Measurements from ENCODE around the gene FCGR1A.
"Not testable (repeated sequence)": the region's sequence is repeated elsewhere in the genome, so short reads cannot be mapped to it uniquely, and the experiment has no call there.

FCGR1A gene

GRCh38 chr1:149778313-149778712 is 4.2 kb upstream of the FCGR1A start:
- not testable (repeated sequence) for ATAC-seq

- peak; percentile 38 to 51 for ATAC-seq
These were observed 995 bp upstream of the FCGR1A start for GRCh38 chr1:149781413-149781984.

DNA sequence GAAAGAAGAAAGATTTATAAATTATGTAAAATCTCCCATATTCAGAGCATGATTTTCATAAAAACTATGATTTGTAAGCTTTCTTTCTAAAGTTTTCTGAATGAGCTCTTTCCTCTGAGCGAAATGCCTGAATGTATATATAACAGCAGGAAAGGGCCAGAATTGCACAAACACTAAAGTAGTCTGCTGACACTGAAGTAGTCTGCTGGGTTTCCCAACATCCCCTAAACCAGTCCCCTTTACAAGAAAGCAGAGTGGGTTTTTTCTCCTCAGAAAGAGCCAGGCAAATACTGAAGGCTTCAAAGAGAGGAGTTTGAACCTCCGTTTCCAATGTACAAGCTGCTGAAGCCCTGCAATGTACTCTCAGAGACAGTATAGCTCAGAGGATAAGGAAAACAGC is 795 bp downstream of the FCGR1A start:
- ATAC-seq = not testable (repeated sequence)

DNA sequence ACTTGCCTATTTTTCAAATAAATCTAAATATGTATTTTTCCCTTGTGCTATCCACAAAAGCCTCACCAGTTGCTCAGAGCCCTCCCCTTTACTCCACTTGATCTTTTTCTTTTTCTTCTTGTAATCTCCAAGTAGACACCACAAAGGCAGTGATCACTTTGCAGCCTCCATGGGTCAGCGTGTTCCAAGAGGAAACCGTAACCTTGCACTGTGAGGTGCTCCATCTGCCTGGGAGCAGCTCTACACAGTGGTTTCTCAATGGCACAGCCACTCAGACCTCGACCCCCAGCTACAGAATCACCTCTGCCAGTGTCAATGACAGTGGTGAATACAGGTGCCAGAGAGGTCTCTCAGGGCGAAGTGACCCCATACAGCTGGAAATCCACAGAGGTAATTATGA is 1.4 kb downstream of the FCGR1A start:
- not testable (repeated sequence) for ATAC-seq

- ATAC-seq = peak; percentile 47 to 65
These were observed 5.4 kb downstream of the FCGR1A start for GRCh38 chr1:149787688-149788451.

GRCh38 chr1:149792502-149792901 is 10.0 kb downstream of the FCGR1A start:
- peak; percentile 78 for ATAC-seq

- peak; percentile 94 to 98 for ATAC-seq
These were observed 10.5 kb downstream of the FCGR1A start for GRCh38 chr1:149792912-149793515.

- ATAC-seq = not testable (repeated sequence)
These were observed 11.4 kb downstream of the FCGR1A start for GRCh38 chr1:149793885-149794284.

DNA sequence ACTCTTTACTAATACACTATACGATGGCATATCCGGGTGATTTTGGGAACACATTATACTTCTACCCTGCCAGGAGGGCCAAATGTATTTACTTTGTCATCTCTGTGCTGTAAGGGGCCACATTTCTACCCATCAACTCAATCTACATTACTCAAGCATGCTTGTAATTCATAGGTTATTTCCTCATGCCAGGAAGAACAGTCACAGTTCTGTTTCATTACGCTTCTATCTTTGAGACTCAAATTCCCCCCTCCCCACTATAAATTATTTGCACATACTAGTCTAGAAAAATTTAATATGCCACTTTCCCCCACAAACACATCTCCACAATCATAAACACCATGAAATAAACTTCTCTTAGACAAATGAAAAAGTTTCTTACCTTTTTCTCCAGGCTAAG is 19.1 kb downstream of the FCGR1A start:
- ATAC-seq = not testable (repeated sequence)

GRCh38 chr1:149804417-149805080 is 22.1 kb downstream of the FCGR1A start:
- not testable (repeated sequence) for ATAC-seq

DNA sequence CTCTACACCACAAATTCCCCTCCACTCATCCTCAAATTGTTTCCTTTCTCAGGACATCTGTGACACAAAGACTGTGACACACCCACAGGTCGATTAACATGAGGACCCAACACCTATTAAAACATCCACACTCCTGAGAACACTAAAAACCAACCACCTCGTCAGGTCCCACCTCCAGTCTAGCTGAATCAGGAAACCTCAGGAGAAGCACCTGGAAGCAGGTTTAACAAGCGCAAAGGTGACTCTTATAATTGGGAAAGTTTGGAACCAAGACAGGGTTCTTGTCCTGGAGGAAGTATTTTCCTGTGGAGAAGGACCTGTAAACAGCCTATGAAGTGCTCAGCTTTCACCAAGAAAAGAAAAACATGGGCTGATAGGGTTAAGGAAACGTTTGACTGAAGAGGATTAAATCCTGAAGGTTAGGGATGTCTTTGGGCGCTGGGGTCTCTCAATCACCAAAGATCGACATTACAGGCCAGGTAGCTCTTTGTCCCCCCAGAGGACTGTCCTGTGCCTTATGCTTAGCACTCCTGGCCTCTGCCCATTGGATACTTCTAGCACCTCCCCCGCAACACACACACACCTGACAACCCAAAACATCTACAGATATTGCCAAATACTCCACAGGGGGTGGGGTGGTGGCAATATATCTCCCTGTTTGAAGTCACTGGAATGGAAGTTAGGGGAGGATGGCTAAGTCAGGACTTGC is 28.4 kb downstream of the FCGR1A start:
- not testable (repeated sequence) for ATAC-seq

DNA sequence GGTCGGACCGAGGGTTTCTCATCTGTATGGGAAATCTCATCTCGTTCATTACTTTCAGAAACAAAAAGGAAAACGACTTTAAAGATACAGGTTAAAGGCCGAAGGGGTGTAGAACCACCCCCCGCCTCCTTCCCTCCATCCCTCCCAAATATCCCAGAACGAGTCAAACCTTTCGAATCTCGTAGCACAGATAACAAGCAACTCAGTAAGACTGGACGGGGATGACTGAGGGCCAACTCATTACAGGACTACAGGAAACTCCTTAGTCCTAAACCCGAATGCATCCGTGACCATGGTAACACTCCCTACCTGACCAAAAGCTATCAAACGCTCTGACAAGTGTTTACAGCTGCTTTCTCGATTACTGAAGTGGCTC is 29.0 kb downstream of the FCGR1A start:
- peak; percentile 15 to 30 for ATAC-seq

- peak; percentile 92 for ATAC-seq
These were observed 29.7 kb downstream of the FCGR1A start for GRCh38 chr1:149811890-149812829.

DNA sequence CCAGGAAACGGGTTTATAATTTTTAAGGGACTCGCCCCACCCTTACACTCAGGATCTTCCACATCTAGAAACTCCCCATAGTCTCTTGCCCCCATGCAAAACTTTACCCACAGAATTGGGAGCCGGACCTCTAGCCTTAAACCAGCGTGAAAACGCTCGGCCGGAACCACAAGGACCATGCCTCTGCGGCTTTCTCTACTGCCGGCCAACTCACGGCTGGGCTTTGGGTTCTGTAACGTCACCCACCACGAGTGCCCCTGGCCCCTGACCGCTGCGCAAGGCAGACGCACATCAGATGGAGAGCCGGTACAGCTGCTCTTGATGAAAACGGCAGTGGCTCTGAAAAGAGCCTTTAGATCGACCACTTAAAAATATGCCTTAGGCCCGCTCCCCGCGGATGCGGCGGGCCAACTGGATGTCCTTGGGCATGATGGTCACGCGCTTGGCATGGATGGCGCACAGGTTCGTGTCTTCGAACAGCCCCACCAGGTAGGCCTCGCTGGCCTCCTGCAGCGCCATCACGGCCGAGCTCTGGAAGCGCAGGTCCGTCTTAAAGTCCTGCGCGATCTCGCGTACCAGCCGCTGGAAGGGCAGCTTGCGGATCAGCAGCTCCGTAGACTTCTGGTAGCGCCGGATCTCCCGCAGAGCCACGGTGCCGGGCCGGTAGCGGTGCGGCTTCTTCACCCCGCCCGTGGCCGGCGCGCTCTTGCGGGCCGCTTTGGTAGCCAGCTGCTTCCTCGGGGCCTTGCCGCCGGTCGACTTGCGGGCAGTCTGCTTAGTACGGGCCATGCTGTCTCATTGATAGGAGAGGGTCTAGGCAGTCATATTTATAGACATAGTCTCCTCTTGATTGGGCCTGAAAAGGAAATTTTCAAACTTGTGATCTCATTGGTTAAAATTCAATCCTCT is 30.7 kb downstream of the FCGR1A start:
- peak; percentile 44 to 48 for ATAC-seq

DNA sequence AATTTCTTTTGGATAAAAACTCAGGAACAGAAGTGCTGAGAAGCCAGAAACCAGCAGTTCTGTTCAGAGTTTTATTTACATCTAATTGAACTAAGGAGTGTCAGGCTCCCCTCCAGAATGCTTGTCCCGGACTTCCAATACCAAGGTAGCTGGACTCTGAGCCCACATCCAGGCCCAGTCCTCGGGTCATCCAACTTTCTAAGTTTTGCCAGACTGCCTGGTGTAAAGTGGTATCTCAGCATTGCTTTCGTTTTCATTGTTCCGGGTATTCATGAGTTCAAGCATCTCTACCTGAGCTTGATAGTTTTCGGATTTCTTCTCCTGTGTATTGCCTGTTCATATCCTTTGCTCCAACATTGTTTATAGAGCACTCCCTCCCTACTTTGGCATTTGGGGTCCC is 37.9 kb downstream of the FCGR1A start:
- ATAC-seq = not testable (repeated sequence)

DNA sequence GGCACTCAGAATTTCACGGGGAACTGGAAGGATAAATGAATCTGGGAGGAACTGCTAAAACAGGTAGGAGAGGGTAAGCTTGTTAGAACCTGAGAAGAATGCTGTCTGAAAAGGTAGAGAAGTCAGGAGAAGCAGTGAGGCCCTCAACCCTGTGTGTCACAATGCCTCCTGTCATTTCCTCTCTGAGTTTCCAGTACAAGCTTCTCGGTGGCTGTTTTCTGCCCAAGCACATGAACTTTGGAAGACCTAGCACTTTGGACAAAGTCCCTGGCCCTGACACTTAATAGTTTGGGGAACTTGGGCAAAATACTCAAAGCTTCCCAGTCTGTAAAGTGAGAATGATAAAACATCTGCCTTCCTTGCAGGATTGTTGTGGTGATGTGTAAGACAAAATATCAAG is 44.1 kb downstream of the FCGR1A start:
- ATAC-seq = not testable (repeated sequence)

DNA sequence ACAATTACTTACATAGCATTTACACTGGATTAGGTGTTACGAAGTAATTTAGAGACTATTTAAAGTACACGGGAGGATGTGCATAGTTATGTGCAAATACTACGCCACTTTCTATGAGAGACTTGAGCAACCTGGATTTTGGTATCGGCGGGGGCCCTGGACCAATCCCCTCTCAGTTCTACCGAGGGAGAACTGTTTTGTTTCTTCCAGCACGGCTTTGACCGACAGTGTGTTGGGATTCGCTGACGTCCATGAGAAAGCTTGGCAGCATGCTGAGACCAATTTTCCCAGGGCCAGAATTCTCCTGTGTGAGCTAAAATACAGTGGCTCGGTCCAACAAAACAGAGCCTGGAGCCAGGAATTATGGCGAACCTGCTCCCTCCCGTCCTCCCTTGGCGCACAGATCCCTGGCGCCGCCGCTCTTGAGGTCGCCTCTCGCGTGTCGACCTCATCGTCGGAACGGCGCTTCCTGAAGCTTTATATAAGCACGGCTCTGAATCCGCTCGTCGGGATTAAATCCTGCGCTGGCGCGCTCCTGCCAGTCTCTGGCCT is 49.3 kb downstream of the FCGR1A start:
- not testable (repeated sequence) for ATAC-seq

- peak; percentile 83 to 85 for ATAC-seq
These were observed 50.0 kb downstream of the FCGR1A start for GRCh38 chr1:149832316-149833126.

DNA sequence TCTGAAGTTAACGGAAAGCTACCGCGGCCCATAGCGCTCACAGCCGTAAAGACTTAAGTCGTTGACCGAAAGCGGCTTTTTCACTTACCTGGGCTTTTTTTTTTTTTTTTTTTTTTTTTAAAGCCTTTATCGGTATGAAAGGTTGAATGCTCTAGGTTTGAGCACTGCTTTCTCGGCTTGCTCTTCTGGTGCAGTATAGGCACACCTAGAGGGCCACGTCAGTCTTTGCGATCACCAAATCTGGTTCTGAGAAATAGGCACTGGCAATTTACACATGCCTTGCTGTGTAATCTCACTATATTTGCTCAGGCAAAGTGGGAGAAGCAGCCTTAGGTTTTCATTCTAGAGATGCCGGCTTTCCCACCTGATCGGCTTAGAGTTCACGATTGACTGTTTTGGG is 50.6 kb downstream of the FCGR1A start:
- ATAC-seq = peak; percentile 40 to 45

Measured in activated CD4-positive, CD25-positive, alpha-beta regulatory T cell treated with anti-CD3 and anti-CD28 coated beads, Interleukin-2, amount 50 U/mL, for 24 hours (primary cell).